Liver (tissue), 9 donors: ENCODE data around the gene CDC6. TPM values are rescaled to one million over a fixed set of nuclear protein-coding genes. Genes with fewer than 3 reads are reported as not detected.

ENCODE experiments used
- DNase-seq: peaks from one replicate; pipeline ENCODE4 v3.0.0-alpha.2; 2017; ENCODE audit warnings: low spot score
- H3K27ac ChIP-seq, 2 donors: one replicate each; pipeline ENCODE4 v1.7.0; 2013; ENCODE audit warnings: inconsistent platforms in 2 of 2, low read length in 2 of 2, control low read depth in 1 of 2, low read depth in 1 of 2, mild to moderate bottlenecking in 1 of 2
- H3K27me3 ChIP-seq, 4 donors: one replicate each; pipeline versions ENCODE4 v1.6.1 to v1.7.0; 2013; ENCODE audit warnings: low read length in 3 of 4, inconsistent platforms in 1 of 4, mild to moderate bottlenecking in 1 of 4, moderate library complexity in 1 of 4; ENCODE audit not compliant: control insufficient read depth in 4 of 4, insufficient read depth in 4 of 4
- H3K36me3 ChIP-seq, 4 donors: one replicate each; pipeline versions ENCODE4 v1.6.1 to v1.7.0; 2013; ENCODE audit warnings: low read length in 3 of 4, mild to moderate bottlenecking in 3 of 4, low read depth in 1 of 4, moderate library complexity in 1 of 4; ENCODE audit not compliant: control insufficient read depth in 4 of 4, insufficient read depth in 3 of 4
- H3K4me1 ChIP-seq, 4 donors: one replicate each; pipeline versions ENCODE4 v1.6.1 to v1.7.0; 2013; ENCODE audit warnings: low read length in 3 of 4, mild to moderate bottlenecking in 3 of 4, moderate library complexity in 1 of 4; ENCODE audit not compliant: control insufficient read depth in 4 of 4, insufficient read depth in 4 of 4
- H3K4me3 ChIP-seq, 3 donors: one replicate each; pipeline versions ENCODE4 v1.6.1 to v1.7.0; 2013; ENCODE audit warnings: low read length in 3 of 3, control low read depth in 1 of 3, low read depth in 1 of 3, mild to moderate bottlenecking in 1 of 3
- H3K9ac ChIP-seq, 2 donors: one replicate each; pipeline ENCODE4 v1.7.0; 2013; ENCODE audit warnings: low read length in 2 of 2, mild to moderate bottlenecking in 2 of 2, moderate library complexity in 2 of 2, control low read depth in 1 of 2, low read depth in 1 of 2
- H3K9me3 ChIP-seq, 4 donors: one replicate each; pipeline versions ENCODE4 v1.6.1 to v1.7.0; 2013; ENCODE audit warnings: low read length in 3 of 4; ENCODE audit not compliant: control insufficient read depth in 4 of 4
- EGR1 ChIP-seq, 2 donors: IDR thresholded peaks; 2 replicates each; pipeline ENCODE4 v1.6.1; 2016 to 2018; ENCODE audit warnings: antibody characterized with exemption in 2 of 2, low read depth in 2 of 2
- FOXA1 ChIP-seq: IDR thresholded peaks from 2 replicates; pipeline ENCODE4 v1.6.1; 2016; ENCODE audit warnings: antibody characterized with exemption
- FOXA2 ChIP-seq: IDR thresholded peaks from 2 replicates; pipeline ENCODE4 v1.6.1; 2016; ENCODE audit warnings: antibody characterized with exemption
- GABPA ChIP-seq, 2 donors: IDR thresholded peaks in 1 of 2; conservative IDR thresholded peaks in 1 of 2; 2 replicates each; pipeline ENCODE4 v1.6.1; 2016; ENCODE audit warnings: antibody characterized with exemption in 2 of 2, mild to moderate bottlenecking in 1 of 2, moderate library complexity in 1 of 2
- HNF4A ChIP-seq, 2 donors: conservative IDR thresholded peaks; 2 replicates each; pipeline ENCODE4 v1.6.1; 2016; ENCODE audit warnings: antibody characterized with exemption in 2 of 2, mild to moderate bottlenecking in 2 of 2
- HNF4G ChIP-seq: IDR thresholded peaks from 2 replicates; pipeline ENCODE4 v1.6.1; 2016; ENCODE audit warnings: antibody characterized with exemption
- JUND ChIP-seq, 2 donors: IDR thresholded peaks; 2 replicates each; pipeline ENCODE4 v1.6.1; 2016; ENCODE audit warnings: antibody characterized with exemption in 2 of 2
- NR2F2 ChIP-seq: IDR thresholded peaks from 2 replicates; pipeline ENCODE4 v1.6.1; 2016; ENCODE audit warnings: antibody characterized with exemption
- RAD21 ChIP-seq, 2 donors: IDR thresholded peaks; 2 replicates each; pipeline ENCODE4 v1.6.1; 2016; ENCODE audit warnings: antibody characterized with exemption in 2 of 2, mild to moderate bottlenecking in 2 of 2
- RXRA ChIP-seq, 2 donors: IDR thresholded peaks; 2 replicates each; pipeline ENCODE4 v1.6.1; 2017 to 2018; ENCODE audit warnings: antibody characterized with exemption in 2 of 2, mild to moderate bottlenecking in 1 of 2
- SP1 ChIP-seq: IDR thresholded peaks from 2 replicates; pipeline ENCODE4 v1.6.1; 2018; ENCODE audit warnings: antibody characterized with exemption, mild to moderate bottlenecking
- TAF1 ChIP-seq: conservative IDR thresholded peaks from 2 replicates; pipeline ENCODE4 v1.6.1; 2016; ENCODE audit warnings: antibody characterized with exemption, mild to moderate bottlenecking
- YY1 ChIP-seq: IDR thresholded peaks from 2 replicates; pipeline ENCODE4 v1.6.1; 2016; ENCODE audit warnings: antibody characterized with exemption, mild to moderate bottlenecking
- whole genome bisulfite sequencing: extraction: QIAGEN DNeasy Blood & Tissue Kit; methylation state at CpG from one replicate; pipeline ENCODE4 v1.1.7; 2013; 5-methylcytosine and 5-hydroxymethylcytosine counted together
- polyA plus RNA-seq, 2 donors: library from polyadenylated mRNA; stranded (reverse) in 1 of 2; unstranded in 1 of 2; fragments of 200-250 nt in 1 of 2; fragments of >200 nt in 1 of 2; fragmentation: Nextera tagmentation in 1 of 2; extraction: Ambion mirVana in 1 of 2; gene quantifications; one replicate each; pipeline versions ENCODE4 v1.2.1 to v1.2.3, GENCODE V29; 2013 to 2015
- total RNA-seq, 2 donors: library from RNA; depleted of rRNA; stranded (reverse); fragments of >200 nt; gene quantifications; one replicate each; pipeline ENCODE4 v1.2.3, GENCODE V29; 2014
- TF ChIP-seq, protein P1 (sequence below): IDR thresholded peaks from 2 replicates; pipeline ENCODE4 v1.6.1; 2016; ENCODE audit warnings: antibody characterized with exemption
- TF ChIP-seq, protein P2 (sequence below): IDR thresholded peaks from 2 replicates; pipeline ENCODE4 v1.6.1; 2016; ENCODE audit warnings: antibody characterized with exemption
- TF ChIP-seq, protein P3 (sequence below): IDR thresholded peaks from 2 replicates; pipeline ENCODE4 v1.6.1; 2016; ENCODE audit warnings: antibody characterized with exemption
- TF ChIP-seq, protein P4 (sequence below): fragments of 150-350 bp; IDR thresholded peaks from 2 replicates; pipeline ENCODE4 v1.5.1; 2017; ENCODE audit warnings: improper control_type of control experiment, low read depth, low read length; ENCODE audit not compliant: missing input control
- TF ChIP-seq, protein P5 (sequence below): IDR thresholded peaks from 2 replicates; pipeline ENCODE4 v1.6.1; 2016; ENCODE audit warnings: antibody characterized with exemption, mild to moderate bottlenecking
- donor health status: healthy.
- donor health status: healthy.
- donor health status: healthy.
- donor health status: healthy.
- donor health status: healthy.

The CDC6 gene
- total and polyA plus RNA-seq, 4 donors = 0.54 to 16.5 (median 2.5) TPM

DNA sequence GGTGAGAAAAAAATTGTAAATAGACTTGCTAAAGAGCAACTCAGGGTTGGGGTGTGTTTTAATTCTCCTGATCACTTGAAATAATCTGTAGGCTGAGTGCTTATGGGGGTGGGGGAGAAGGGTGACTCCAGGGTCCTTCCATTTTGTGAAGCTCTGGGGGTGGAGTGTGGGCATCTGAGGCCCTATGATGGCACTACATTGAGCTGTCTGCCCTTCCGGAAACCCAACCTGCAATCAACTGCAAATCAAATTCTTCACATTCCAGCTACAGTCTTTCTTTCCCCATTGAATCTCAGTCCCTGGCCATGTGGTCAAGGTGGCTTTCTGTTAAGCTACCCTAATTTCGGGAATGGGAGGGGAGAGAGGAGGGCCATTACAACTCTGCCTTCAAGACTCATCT is 6.0 kb upstream of the CDC6 start:
- WGBS = 94% methylated on average over 2 of the region's 2 CpGs
- H3K27ac ChIP-seq = no peak overlapping the region
- no peak overlapping the region for H3K9ac ChIP-seq
- no peak overlapping the region for H3K4me3 ChIP-seq
- DNase-seq = no peak
- no peaks in the 10 kb centered on the region for H3K9me3 ChIP-seq
- peaks cover 0 to 14% (median 8%) of the 10 kb centered on the region in 4 donors for H3K4me1 ChIP-seq
- TF ChIP-seq YY1 (no peak), TAF1 (no peak), RAD21 (IDR thresholded peaks at IDR 0.05) (no peak), SP1 (no peak), FOXA1 (no peak), HNF4A (conservative IDR thresholded peaks at IDR 0.05) (no peak), NR2F2 (no peak), JUND (IDR thresholded peaks at IDR 0.05) (no peak), GABPA (IDR thresholded peaks at IDR 0.05 in 1 of 2, conservative IDR thresholded peaks at IDR 0.05 in 1 of 2) (no peak), HNF4G (no peak), FOXA2 (no peak), RXRA (IDR thresholded peaks at IDR 0.05) (no peak), EGR1 (IDR thresholded peaks at IDR 0.05; ENCODE audit: low read depth in 2 of 2) (no peak)
- TF ChIP-seq, protein P1, sequence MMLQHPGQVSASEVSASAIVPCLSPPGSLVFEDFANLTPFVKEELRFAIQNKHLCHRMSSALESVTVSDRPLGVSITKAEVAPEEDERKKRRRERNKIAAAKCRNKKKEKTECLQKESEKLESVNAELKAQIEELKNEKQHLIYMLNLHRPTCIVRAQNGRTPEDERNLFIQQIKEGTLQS = no peak
- TF ChIP-seq, protein P2, sequence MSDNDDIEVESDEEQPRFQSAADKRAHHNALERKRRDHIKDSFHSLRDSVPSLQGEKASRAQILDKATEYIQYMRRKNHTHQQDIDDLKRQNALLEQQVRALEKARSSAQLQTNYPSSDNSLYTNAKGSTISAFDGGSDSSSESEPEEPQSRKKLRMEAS = no peak
- TF ChIP-seq, protein P3, sequence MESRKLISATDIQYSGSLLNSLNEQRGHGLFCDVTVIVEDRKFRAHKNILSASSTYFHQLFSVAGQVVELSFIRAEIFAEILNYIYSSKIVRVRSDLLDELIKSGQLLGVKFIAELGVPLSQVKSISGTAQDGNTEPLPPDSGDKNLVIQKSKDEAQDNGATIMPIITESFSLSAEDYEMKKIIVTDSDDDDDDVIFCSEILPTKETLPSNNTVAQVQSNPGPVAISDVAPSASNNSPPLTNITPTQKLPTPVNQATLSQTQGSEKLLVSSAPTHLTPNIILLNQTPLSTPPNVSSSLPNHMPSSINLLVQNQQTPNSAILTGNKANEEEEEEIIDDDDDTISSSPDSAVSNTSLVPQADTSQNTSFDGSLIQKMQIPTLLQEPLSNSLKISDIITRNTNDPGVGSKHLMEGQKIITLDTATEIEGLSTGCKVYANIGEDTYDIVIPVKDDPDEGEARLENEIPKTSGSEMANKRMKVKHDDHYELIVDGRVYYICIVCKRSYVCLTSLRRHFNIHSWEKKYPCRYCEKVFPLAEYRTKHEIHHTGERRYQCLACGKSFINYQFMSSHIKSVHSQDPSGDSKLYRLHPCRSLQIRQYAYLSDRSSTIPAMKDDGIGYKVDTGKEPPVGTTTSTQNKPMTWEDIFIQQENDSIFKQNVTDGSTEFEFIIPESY = no peak
- TF ChIP-seq, protein P4, sequence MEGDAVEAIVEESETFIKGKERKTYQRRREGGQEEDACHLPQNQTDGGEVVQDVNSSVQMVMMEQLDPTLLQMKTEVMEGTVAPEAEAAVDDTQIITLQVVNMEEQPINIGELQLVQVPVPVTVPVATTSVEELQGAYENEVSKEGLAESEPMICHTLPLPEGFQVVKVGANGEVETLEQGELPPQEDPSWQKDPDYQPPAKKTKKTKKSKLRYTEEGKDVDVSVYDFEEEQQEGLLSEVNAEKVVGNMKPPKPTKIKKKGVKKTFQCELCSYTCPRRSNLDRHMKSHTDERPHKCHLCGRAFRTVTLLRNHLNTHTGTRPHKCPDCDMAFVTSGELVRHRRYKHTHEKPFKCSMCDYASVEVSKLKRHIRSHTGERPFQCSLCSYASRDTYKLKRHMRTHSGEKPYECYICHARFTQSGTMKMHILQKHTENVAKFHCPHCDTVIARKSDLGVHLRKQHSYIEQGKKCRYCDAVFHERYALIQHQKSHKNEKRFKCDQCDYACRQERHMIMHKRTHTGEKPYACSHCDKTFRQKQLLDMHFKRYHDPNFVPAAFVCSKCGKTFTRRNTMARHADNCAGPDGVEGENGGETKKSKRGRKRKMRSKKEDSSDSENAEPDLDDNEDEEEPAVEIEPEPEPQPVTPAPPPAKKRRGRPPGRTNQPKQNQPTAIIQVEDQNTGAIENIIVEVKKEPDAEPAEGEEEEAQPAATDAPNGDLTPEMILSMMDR = no peak
- TF ChIP-seq, protein P5, sequence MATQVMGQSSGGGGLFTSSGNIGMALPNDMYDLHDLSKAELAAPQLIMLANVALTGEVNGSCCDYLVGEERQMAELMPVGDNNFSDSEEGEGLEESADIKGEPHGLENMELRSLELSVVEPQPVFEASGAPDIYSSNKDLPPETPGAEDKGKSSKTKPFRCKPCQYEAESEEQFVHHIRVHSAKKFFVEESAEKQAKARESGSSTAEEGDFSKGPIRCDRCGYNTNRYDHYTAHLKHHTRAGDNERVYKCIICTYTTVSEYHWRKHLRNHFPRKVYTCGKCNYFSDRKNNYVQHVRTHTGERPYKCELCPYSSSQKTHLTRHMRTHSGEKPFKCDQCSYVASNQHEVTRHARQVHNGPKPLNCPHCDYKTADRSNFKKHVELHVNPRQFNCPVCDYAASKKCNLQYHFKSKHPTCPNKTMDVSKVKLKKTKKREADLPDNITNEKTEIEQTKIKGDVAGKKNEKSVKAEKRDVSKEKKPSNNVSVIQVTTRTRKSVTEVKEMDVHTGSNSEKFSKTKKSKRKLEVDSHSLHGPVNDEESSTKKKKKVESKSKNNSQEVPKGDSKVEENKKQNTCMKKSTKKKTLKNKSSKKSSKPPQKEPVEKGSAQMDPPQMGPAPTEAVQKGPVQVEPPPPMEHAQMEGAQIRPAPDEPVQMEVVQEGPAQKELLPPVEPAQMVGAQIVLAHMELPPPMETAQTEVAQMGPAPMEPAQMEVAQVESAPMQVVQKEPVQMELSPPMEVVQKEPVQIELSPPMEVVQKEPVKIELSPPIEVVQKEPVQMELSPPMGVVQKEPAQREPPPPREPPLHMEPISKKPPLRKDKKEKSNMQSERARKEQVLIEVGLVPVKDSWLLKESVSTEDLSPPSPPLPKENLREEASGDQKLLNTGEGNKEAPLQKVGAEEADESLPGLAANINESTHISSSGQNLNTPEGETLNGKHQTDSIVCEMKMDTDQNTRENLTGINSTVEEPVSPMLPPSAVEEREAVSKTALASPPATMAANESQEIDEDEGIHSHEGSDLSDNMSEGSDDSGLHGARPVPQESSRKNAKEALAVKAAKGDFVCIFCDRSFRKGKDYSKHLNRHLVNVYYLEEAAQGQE = no peak
- H3K36me3 ChIP-seq = peaks cover 13 to 46% (median 28%) of the 10 kb centered on the region in 4 donors
- no peaks in the 10 kb centered on the region for H3K27me3 ChIP-seq
